Natural killer cell treated with Interleukin-12 subunit alpha and Interleukin-12 subunit beta and Interleukin-15 and Interleukin-18, amount 100 ng/mL, for 72 hours (primary cell): ENCODE data around the gene TMEM132A. TPM values are rescaled to one million over a fixed set of nuclear protein-coding genes. Genes with fewer than 3 reads are reported as not detected.

ENCODE experiments used
- ATAC-seq, 2 donors: fragments of 150-1000 bp; cut with Tn5 transposase in 1 of 2; sonication (Bioruptor Pico), chemical (Tn5 transposase) in 1 of 2; 2 replicates each; pipeline ENCODE4 v1.10.0; 2021
- DNase-seq: peaks from one replicate; pipeline ENCODE4 v3.0.0; 2022; ENCODE audit warnings: low spot score
- H3K27ac Mint-ChIP-seq, 2 donors: 1 replicate in 1 of 2; 2 replicates in 1 of 2; pipeline ENCODE4 v1.8.0; 2022; ENCODE audit warnings: mixed read lengths in 2 of 2, mild to moderate bottlenecking in 1 of 2, moderate library complexity in 1 of 2
- H3K27me3 Mint-ChIP-seq, 2 donors: 1 replicate in 1 of 2; 2 replicates in 1 of 2; pipeline ENCODE4 v1.8.0; 2022; ENCODE audit warnings: mixed read lengths in 2 of 2
- H3K36me3 Mint-ChIP-seq: one replicate; pipeline ENCODE4 v1.8.0; 2022; ENCODE audit warnings: mixed read lengths
- H3K4me1 Mint-ChIP-seq, 2 donors: 1 replicate in 1 of 2; 2 replicates in 1 of 2; pipeline ENCODE4 v1.8.0; 2022; ENCODE audit warnings: low read depth in 2 of 2, mixed read lengths in 2 of 2, mild to moderate bottlenecking in 1 of 2
- H3K4me3 Mint-ChIP-seq: one replicate; pipeline ENCODE4 v1.8.0; 2022; ENCODE audit warnings: mixed read lengths
- H3K9me3 Mint-ChIP-seq: 2 replicates; pipeline ENCODE4 v1.8.0; 2022; ENCODE audit warnings: mixed read lengths
- total RNA-seq, 2 donors: library from RNA; stranded (reverse); gene quantifications; one replicate each; pipeline ENCODE4 v1.2.3, GENCODE V29; 2022

The TMEM132A gene
- total RNA-seq, 2 donors from 2014 or later, result 0.10 TPM; not detected in 1

DNA sequence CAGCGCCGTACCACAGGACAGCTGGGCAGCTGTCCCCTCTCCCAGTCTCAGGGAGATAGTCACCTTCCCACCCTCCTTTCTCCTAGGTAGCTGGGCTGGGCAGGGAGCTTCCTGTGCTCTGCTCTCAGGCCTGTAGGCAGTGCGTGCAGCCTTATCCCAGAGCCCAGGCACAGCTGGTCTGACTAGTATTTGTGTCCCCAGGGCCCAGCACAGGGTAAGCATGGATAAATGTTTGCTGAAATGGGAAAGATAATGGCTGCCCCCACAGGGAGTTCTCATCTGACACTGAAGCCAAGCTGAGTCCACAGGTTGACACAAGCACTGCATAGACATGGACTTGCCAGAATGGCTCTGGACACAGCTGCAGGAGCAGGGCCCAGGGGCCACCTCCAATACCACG, 18.0 kb downstream of the TMEM132A start:
- no peaks in the 10 kb centered on the region for H3K36me3 Mint-ChIP-seq
- no peak for DNase-seq
- H3K27me3 Mint-ChIP-seq, result peaks cover 0 to 10% of the 10 kb centered on the region in 2 donors
- no peak overlapping the region for H3K27ac Mint-ChIP-seq
- ATAC-seq, result peak in 1 of 2 donors; percentile 20
- H3K4me3 Mint-ChIP-seq, result no peak overlapping the region
- no peaks in the 10 kb centered on the region for H3K4me1 Mint-ChIP-seq
- H3K9me3 Mint-ChIP-seq, result no peaks in the 10 kb centered on the region

DNA sequence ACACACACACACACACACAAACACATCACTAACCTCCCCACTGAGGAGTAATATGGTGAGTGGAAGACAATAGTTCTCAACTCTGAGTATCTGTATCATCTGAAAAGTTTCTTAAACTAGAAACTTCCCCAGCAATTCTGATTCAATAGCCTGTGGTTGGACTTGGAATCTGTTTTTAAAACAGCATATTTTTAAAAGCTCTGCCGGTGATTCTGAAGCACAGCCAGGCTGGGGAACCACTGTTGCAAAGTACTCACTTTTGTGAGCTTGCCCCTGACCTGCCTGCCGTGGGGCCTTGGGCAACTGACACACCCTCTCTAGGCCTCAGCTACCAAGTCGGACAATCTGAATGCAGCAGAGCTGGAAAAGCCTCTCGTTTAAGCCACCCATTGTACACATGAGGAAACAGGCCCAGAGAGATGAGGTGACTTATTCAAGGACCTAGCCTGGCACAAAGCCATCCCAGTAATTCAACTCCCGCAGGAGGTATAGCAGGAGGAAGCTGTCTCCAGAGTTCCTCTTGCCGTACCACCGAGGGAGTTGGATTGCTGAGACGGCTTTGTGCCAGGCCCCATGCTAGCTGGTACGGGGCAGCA, 18.8 kb downstream of the TMEM132A start:
- Mint-ChIP-seq H3K9me3 (no peaks in the 10 kb centered on the region), H3K27me3 (peaks cover 0 to 10% of the 10 kb centered on the region in 2 donors), H3K4me1 (no peaks in the 10 kb centered on the region), H3K27ac (no peak overlapping the region), H3K36me3 (no peaks in the 10 kb centered on the region), H3K4me3 (no peak overlapping the region)
- DNase-seq (no peak), ATAC-seq (no peak)

DNA sequence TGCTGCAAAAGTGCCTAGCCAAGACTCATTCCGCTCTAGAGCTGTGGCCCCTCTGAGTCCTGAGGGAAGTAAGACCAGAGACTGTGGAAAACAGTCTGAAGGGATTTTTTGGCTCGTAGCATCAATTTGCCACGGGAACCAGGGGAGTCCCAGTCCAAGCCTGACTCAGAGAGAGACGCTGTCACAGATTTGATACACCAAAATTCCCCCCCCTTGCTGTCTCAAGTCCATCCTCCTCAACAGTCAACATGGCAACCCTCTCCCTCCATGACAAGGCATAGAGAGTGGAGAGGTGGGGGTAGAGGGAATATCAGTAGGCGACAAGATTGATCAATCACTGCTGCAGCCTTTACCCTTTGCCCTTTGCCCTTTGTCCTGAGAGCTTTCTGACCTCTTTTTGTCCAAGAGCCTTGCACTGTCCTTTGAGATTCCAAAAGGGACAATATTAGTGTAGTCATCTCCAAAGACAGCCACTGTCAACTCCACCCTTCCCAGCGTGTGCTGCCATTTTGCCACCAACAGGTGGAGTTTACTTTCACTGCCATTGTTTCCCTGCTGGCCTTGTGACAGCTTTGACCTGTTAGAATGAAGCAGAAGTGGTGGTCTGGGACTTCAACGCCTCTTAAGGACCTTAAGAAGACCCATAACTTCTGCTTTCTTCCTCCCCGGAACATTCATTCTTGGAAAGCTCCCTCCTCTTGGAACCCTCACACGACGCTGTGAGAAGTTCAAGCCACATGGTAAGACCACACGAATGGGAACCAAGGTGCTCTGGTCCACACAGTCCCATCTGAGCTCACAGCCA, 20.4 kb downstream of the TMEM132A start:
- no peaks in the 10 kb centered on the region for H3K36me3 Mint-ChIP-seq
- H3K27ac Mint-ChIP-seq, result no peak overlapping the region
- peaks cover 11 to 13% of the 10 kb centered on the region in 2 donors for H3K27me3 Mint-ChIP-seq
- no peak overlapping the region for H3K4me3 Mint-ChIP-seq
- DNase-seq (no peak), ATAC-seq (no peak)
- H3K9me3 Mint-ChIP-seq, result no peaks in the 10 kb centered on the region
- no peaks in the 10 kb centered on the region for H3K4me1 Mint-ChIP-seq

- DNase-seq (no peak), ATAC-seq (no peak)
- H3K36me3 Mint-ChIP-seq, result no peaks in the 10 kb centered on the region
- H3K27ac Mint-ChIP-seq, result no peak overlapping the region
- peaks cover 11 to 13% of the 10 kb centered on the region in 2 donors for H3K27me3 Mint-ChIP-seq
- no peaks in the 10 kb centered on the region for H3K4me1 Mint-ChIP-seq
- no peak overlapping the region for H3K4me3 Mint-ChIP-seq
- H3K9me3 Mint-ChIP-seq, result no peaks in the 10 kb centered on the region
These were observed 21.0 kb downstream of the TMEM132A start for GRCh38 chr11:60945295-60945667.

DNA sequence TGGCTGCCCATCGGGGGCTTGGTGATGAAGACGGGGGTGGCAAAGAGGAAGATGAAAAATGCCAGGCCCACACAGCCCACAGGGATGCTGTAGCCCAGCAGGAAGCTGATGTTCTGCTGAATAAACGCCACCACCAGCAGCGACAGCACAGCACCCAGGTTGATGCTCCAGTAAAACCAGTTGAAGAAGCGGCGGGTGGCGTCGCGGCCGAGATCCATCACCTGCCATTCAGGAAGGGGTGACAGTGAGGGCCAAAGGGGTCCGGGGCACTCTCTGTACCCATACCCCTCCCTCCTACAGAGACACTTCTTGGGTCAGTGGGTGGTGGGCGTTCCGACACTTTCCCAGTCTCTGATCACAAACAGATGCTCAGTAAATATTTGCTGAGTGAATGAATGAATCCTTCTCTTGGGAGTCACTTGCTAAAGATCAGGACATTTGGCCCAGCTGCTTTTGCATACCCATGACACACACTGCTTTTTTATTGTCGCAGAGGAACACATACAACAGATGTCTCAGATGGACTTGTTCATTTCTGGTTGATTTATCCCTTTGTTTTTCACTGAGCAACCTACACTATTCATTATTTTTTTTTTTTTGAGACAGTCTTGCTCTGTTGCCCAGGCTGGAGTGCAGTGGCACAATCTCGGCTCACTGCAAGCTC, 22.5 kb downstream of the TMEM132A start:
- DNase-seq, result no peak
- ATAC-seq, result no peak
- H3K4me1 Mint-ChIP-seq, result peaks cover 0 to 3% of the 10 kb centered on the region in 2 donors
- H3K9me3 Mint-ChIP-seq, result no peaks in the 10 kb centered on the region
- H3K27me3 Mint-ChIP-seq, result peaks cover 11 to 13% of the 10 kb centered on the region in 2 donors
- no peak overlapping the region for H3K27ac Mint-ChIP-seq
- H3K36me3 Mint-ChIP-seq, result no peaks in the 10 kb centered on the region
- no peak overlapping the region for H3K4me3 Mint-ChIP-seq

GRCh38 chr11:60947700-60948099, 23.4 kb downstream of the TMEM132A start:
- H3K36me3 Mint-ChIP-seq, result no peaks in the 10 kb centered on the region
- H3K27ac Mint-ChIP-seq, result no peak overlapping the region
- H3K4me1 Mint-ChIP-seq, result peaks cover 7 to 12% of the 10 kb centered on the region in 2 donors
- no peak overlapping the region for H3K4me3 Mint-ChIP-seq
- ATAC-seq (no peak), DNase-seq (no peak)
- H3K27me3 Mint-ChIP-seq, result peaks cover 11 to 19% of the 10 kb centered on the region in 2 donors
- H3K9me3 Mint-ChIP-seq, result no peaks in the 10 kb centered on the region

DNA sequence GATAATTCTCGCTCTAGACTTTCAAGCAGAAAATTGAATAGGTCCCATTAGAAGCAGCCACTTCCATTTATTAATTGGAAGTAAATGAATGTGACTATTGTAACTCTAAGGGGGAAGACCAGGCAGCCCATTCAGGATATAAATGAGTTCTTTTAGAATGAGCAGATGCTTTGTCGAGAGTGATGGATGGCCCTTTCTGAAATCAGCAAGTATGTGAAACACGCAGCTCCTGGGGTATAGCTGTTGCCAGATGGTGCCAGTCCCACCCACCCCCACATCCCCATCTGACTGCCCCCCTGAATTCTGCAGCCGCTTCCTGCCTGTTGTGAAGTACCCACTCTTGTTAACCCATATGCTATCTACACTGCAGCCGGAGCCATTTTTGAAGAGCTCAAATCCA, 24.0 kb downstream of the TMEM132A start:
- DNase-seq (no peak), ATAC-seq (no peak)
- Mint-ChIP-seq H3K9me3 (no peaks in the 10 kb centered on the region), H3K4me3 (no peak overlapping the region), H3K4me1 (peaks cover 11 to 16% of the 10 kb centered on the region in 2 donors), H3K27me3 (peaks cover 11 to 23% of the 10 kb centered on the region in 2 donors), H3K36me3 (no peaks in the 10 kb centered on the region), H3K27ac (no peak overlapping the region)

DNA sequence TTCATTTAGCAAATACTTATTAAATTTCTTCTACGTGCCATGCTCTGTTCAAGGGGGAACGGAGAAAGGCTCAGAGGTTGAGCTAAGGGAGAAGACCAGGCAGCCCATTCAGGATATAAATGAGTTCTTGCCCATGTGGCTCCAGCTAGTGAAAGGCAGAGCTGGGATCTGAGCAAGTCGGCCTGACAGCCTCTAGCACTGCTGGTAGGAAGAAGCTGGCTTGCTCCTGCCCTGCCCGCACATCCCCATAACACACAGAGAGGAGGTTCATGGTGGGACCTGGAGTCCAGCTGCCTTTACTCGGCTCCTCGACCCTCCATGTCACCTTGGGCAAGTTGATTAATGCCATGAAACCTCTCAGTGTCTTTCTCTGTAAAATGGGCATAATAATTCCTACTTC, 25.8 kb downstream of the TMEM132A start:
- Mint-ChIP-seq H3K27me3 (peaks cover 11 to 22% of the 10 kb centered on the region in 2 donors), H3K9me3 (no peaks in the 10 kb centered on the region), H3K4me3 (no peak overlapping the region), H3K4me1 (peaks cover 11 to 16% of the 10 kb centered on the region in 2 donors), H3K36me3 (no peaks in the 10 kb centered on the region), H3K27ac (no peak overlapping the region)
- no peak for ATAC-seq
- no peak for DNase-seq

- peaks cover 11 to 20% of the 10 kb centered on the region in 2 donors for H3K27me3 Mint-ChIP-seq
- peak in 1 of 2 donors; percentile 10 for ATAC-seq
- no peaks in the 10 kb centered on the region for H3K36me3 Mint-ChIP-seq
- H3K4me1 Mint-ChIP-seq, result peaks cover 11 to 16% of the 10 kb centered on the region in 2 donors
- H3K9me3 Mint-ChIP-seq, result no peaks in the 10 kb centered on the region
- no peak overlapping the region for H3K27ac Mint-ChIP-seq
- H3K4me3 Mint-ChIP-seq, result peak overlapping the region; percentile 85
- DNase-seq, result no peak
These were observed 26.8 kb downstream of the TMEM132A start for GRCh38 chr11:60950933-60951605.

DNA sequence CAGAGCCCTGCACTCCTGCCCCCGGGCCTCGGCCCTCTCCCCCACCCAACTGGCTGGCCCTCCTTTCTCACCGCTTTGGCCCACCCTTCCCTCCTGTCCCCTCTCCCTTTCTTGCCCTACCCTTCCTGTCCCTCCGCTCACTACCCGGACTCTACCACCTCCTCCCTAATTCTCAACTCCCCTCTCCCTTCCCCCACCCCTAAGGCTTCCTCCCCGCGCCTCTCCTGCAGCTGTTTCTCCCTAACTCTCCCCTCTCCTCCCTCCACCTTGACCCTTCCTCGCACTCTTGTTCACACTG, 27.3 kb downstream of the TMEM132A start:
- ATAC-seq (peak in 1 of 2 donors; percentile 8), DNase-seq (no peak)
- no peaks in the 10 kb centered on the region for H3K9me3 Mint-ChIP-seq
- peak overlapping the region in 1 of 2 donors; percentile 92 for H3K27ac Mint-ChIP-seq
- H3K4me1 Mint-ChIP-seq, result peaks cover 11 to 16% of the 10 kb centered on the region in 2 donors
- H3K36me3 Mint-ChIP-seq, result no peaks in the 10 kb centered on the region
- H3K27me3 Mint-ChIP-seq, result peaks cover 11 to 16% of the 10 kb centered on the region in 2 donors
- H3K4me3 Mint-ChIP-seq, result peak overlapping the region; percentile 85

DNA sequence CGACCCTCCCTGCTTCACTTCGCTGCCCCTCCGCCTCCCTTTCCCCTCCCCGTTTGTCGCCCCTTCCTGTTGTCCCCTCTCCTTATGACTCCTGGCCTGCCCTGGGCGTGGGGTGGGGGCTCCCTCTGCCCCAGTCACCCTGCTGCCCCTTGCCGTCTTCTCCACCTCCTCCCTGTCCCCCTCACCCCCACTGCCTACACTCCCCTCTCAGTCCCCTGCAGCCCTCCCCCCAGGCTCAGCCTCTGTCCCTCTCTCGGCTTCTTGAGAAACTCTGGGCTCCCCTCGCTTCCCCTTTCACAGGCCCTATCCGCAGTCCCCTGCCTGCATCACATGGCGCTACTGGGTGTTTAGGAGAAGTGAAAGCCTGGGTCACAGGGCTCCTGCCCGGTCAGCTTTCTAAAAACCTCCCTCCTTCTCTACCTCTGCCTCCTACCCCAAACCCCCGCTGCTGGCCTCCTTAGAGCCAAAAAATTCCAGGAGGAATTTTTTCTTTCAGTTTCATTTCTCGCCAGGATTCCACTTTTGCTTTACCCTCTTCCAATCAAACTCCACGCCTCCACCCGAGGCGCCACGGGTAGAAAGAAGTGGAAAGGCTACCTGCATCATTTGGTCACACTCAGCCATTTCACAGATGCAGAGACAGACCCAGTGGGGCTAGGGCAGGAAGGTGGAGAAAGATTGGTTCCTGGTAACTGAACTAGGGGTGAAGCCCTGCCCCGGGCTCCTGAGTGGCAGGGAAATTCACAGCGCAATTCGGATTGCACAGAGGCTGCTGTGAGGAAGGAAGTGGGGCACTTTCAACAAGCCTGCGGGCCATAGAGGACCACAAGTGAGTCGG, 27.9 kb downstream of the TMEM132A start, which contains the start of gene SLC15A3:
Gene SLC15A3, minus strand, starts transcription at position 273 of the 838 bp plus-strand sequence. CDS start 625 bp downstream, outside the sequence.
- DNase-seq (no peak), ATAC-seq (peak; percentile 73 to 89)
- H3K4me3 Mint-ChIP-seq, result peak within 1 kb of the TSS; percentile 85

GRCh38 chr11:60952742-60953170, 28.5 kb downstream of the TMEM132A start:
- H3K9me3 Mint-ChIP-seq, result no peaks in the 10 kb centered on the region
- no peaks in the 10 kb centered on the region for H3K36me3 Mint-ChIP-seq
- H3K4me1 Mint-ChIP-seq, result peaks cover 11 to 16% of the 10 kb centered on the region in 2 donors
- H3K4me3 Mint-ChIP-seq, result peak overlapping the region; percentile 85
- ATAC-seq (no peak), DNase-seq (no peak)
- peak overlapping the region in 1 of 2 donors; percentile 92 for H3K27ac Mint-ChIP-seq
- peaks cover 11 to 22% of the 10 kb centered on the region in 2 donors for H3K27me3 Mint-ChIP-seq

More for the DNA sequence above, 27.9 kb downstream of the TMEM132A start, which contains the start of gene SLC15A3:
- no peaks in the 10 kb centered on the region for H3K36me3 Mint-ChIP-seq
- peaks cover 11 to 20% of the 10 kb centered on the region in 2 donors for H3K27me3 Mint-ChIP-seq
- H3K9me3 Mint-ChIP-seq, result no peaks in the 10 kb centered on the region
- H3K27ac Mint-ChIP-seq, result peak within 1 kb of the TSS; percentile 49 to 92
- H3K4me1 Mint-ChIP-seq, result peaks cover 11 to 16% of the 10 kb centered on the region in 2 donors

- H3K27ac Mint-ChIP-seq, result no peak overlapping the region
- peaks cover 11 to 16% of the 10 kb centered on the region in 2 donors for H3K4me1 Mint-ChIP-seq
- no peaks in the 10 kb centered on the region for H3K36me3 Mint-ChIP-seq
- ATAC-seq (no peak), DNase-seq (no peak)
- no peak overlapping the region for H3K4me3 Mint-ChIP-seq
- H3K27me3 Mint-ChIP-seq, result peaks cover 7 to 24% of the 10 kb centered on the region in 2 donors
- H3K9me3 Mint-ChIP-seq, result no peaks in the 10 kb centered on the region
These were observed 29.5 kb downstream of the TMEM132A start for GRCh38 chr11:60953781-60954180.
